Midbrain (tissue), 1 donor: Measurements from ENCODE around the gene SRD5A3.

Experiments used
- DNase-seq: peaks from one replicate; lab custom pipeline; 2025; lab: John Stamatoyannopoulos, UW

Gene SRD5A3

DNA sequence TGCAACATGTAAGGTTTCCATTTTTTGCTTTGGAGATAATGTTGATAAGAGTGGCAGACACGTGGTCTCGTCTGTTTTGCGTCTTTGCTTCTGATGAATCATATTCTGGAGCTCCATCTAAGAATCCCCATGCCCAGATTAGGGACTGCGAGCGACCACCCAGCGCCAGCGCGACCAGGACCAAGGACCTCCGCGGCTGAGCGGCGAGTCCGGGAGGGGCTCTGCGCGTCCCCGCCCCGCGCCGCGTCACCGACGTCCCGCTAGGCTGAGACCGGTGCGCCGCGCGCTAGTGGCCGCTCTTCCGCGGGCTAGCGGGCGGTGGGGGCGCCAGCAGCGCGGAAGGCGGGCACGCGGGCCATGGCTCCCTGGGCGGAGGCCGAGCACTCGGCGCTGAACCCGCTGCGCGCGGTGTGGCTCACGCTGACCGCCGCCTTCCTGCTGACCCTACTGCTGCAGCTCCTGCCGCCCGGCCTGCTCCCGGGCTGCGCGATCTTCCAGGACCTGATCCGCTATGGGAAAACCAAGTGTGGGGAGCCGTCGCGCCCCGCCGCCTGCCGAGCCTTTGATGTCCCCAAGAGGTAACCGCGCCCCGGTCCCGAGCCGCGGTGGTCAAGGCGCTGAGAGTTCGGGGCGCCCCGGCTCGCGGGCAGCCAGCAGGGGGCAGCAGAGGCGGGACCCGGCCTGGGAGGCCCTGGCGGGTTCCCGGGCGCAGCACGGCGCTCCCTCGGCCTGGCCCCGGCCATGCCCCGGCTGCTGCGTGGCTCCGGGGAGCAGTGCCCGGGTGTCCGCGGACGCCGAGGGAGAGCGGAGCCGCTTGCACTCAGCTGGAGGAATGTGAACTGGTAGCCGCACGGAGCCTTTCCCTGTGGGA lies at the start of gene SRD5A3:
Gene SRD5A3 (plus strand): TSS at position 263 of the 871 bp plus-strand sequence. CDS start 95 bp downstream, at position 358.
- DNase-seq: peak; percentile 86

DNA sequence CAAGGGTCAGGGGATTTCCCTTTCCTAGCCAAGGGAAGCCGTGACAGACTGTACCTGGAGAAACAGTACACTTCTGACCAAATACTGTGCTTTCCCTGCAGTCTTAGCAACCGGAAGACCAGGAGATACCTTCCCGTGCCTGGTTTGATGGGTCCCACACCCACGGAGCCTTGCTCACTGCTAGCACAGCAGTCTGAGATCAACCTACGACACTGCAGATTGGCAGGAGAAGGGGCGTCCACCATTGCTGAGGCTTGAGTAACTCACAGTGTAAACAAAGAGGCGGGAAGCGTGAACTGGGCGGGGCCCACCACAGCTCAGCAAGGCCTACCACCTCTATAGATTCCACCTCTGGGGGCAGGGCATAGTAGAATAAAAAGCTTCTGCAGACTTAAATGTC lies 48.7 kb upstream of the SRD5A3 start:
- DNase-seq: no peak

DNA sequence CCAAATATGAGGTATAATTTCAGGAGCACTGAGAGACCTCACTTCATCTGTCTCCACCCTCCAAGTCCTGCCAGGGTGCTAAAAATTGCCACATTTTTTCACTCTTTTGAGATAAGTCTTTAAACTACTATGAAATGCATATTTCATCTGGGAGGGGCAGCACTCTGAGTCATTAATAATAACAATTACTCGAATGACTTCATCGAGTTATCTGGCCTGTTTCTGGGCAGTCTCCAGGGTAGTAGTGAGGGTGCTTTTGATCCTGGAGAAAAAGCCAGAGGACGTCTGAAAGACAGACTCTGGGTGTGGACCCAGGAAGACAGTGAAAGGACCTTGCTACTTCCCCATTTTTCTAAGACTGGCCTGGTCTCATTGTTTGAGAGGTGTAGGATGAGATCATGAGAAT lies 42.3 kb upstream of the SRD5A3 start:
- no peak for DNase-seq

DNA sequence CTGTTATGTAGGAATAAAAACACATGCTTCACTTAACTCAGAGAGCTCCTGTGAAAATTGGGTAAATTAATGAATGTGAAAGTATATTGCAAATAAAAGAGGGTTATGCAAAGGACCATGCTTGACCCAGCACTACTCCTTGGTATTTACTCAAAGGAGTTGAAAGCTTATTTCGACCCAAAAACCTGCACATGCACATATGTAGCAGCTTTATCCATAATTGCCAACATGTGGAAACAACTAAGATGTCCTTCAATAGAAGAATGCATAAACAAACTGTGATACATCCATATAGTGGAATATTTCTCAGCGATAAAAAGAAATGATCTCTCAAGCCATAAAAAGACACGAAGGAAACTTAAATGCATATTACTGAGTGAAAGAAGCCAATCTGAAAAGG lies 41.7 kb upstream of the SRD5A3 start:
- DNase-seq: no peak

DNA sequence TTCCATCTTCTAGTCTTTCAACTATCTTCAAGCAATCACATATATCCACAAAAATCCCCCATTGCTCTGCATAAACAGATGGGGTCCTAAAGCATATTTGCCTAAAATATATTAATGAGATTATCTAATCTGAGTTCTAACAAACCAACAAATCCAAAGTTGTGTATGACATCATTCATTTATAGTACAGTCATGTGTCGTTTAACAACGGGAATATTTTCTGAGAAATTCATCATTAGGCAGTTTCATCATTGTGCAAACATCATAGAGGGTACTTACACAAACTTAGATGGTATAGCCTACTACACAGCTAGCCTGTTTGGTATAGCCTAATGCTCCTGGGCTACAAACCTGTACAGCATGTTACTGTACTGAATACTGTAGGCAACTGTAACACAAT lies 38.0 kb upstream of the SRD5A3 start:
- no peak for DNase-seq

- DNase-seq: peak; percentile 52
Measured at GRCh38 chr4:55311792-55312488, 34.1 kb upstream of the SRD5A3 start.

DNA sequence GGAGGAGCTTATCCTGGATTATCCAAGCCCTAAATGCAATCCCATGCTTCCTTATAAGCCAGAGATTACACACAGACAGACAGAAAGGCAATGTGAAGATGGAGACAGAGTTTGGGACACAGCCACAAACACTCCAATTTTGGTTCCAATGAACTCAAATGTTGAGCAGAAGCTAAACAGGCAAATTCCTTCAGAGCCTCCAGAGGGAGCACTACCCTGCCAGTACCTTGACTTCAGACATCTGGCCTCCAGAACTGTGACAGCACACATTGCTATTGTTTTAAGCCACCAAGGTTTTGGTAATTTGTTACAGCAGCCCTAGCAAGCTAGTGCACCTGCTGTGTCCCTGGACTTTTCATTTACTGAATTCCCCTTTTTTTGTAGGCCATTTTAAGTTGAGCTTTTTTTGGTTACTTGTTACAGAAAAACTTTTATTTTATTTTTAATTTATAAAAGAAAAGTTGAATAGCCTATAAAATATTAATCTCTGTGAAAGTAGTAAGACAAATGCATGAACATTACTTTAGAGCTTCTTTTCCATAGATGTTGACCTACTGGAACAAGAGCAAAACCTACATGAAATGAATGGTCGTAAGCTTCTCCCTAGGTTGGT lies 33.4 kb upstream of the SRD5A3 start:
- peak; percentile 35 for DNase-seq

DNA sequence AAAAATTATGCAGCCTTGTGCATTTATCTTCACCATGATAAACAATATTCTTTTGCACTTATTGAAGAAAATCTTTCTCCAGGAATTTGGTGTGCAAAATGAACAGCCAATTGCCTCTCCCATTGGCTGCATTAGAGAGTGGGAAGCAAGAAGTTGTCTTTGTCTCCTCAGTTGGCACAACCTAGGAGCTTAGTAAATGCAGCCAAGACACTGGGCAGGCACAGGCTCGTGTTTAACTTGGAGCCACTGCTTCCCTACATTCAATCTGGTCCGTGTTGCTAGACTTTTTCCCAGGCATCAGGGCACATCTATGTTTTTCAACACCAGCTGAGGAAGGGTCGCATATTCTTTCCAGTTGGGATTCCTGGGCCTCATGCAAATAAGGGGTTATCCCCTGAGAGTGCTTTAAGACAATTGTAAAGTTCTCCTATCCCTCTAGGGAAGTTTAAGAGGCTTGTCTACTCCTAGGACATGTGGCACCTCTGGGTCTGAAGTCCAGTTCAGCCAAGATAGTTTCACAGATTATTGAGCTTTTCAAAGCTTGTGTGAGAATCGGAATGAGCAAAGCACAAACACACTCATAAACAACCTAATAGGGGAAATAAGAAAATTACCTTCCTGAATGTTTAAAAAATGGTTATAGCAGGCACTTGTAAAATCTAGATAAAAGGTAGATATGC lies 31.8 kb upstream of the SRD5A3 start:
- DNase-seq: peak; percentile 3

DNA sequence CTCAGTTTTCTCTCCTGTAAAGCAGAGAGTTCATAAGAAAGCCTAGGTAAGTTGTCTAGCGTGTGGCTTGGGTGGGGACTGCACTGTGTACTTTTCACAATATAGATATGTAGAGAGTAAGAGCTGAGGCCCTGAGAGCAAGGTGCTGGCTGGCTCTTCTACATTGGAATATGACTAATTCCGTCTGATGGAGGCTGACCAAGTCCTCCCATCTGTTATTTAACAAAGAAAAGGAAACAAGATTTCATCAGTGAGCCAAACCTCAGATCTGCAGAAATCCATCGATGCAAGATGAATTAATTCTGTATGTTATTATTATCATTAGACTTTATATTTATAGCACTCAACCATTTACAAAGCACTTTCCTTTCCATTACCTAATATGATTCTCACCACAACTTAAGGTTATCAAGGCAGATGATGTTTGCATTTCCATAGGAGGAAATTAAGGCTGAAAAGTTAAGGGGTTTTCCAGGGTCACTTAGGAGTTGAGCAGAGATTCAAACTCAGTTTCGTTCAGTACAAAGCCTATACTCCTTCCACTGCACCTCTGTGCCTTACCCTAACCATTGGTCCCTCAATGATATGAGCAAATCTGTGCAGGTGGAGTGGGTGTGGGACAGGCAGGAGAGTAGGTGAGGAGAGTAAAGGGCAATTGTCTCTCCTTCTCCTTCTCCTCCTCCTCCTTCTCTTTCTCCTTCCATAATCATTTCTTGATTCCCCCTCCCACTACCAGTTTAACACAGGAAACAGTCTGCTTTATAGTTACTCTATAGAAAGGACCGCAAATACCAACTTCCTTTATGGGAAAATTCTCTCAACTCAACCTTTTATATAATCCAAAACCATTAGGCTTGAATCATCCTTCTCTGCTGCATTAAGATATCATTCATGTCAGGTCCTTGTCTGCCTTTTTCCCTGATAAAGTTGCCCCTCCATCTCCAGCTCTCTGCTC lies 27.6 kb upstream of the SRD5A3 start:
- no peak for DNase-seq

DNA sequence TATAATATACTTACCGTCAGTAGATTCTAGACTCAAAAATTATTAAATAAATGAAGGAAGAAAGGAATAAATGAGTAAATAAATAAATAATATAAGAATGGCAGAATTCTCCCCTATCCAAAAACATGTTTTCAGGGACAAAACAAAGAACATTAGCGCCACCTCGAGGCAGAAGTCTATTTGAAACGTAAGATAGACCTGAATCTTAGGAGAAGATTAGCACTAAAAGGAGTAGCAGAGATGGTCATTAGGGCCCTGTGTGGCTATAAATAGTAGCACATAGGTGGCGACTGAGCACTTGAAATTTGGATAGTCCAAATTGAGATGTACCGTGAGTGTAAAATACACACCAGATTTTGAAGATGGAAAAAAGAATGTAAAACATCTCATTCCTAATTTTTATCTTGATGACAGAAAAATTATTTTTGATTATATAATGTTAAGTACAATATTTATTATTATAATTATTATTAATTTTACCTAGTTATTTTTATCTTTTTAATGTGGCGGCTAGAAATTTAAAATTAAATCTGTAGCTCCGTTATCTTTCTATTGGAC lies 24.3 kb upstream of the SRD5A3 start:
- DNase-seq: peak; percentile 88

GRCh38 chr4:55323375-55323774 lies 22.7 kb upstream of the SRD5A3 start:
- no peak for DNase-seq

- no peak for DNase-seq
Measured at GRCh38 chr4:55326629-55327028, 19.4 kb upstream of the SRD5A3 start.

GRCh38 chr4:55329012-55329411 lies 17.0 kb upstream of the SRD5A3 start:
- DNase-seq: no peak

- DNase-seq: no peak
Measured at GRCh38 chr4:55330241-55330640, 15.8 kb upstream of the SRD5A3 start.

GRCh38 chr4:55336138-55337034 lies 9.7 kb upstream of the SRD5A3 start:
- DNase-seq: no peak

DNA sequence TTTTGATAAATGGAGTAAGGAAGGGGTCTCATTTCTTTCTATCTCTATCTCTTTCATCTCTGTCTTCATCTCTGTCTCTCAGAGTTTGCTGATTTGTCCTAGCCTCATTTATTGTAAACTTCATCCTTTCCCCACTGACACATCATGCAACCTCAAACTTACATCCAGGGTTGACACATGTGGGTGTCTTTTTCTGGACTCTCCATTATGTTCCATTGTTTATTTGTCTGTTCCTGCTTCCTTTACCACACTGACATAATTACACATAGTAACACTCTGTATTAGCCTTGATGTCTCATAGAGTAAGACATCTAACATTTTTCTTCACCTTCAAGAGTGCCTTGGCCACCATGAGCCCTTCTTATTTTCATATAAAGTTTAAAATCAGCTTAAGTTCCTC lies 8.1 kb upstream of the SRD5A3 start:
- no peak for DNase-seq

DNA sequence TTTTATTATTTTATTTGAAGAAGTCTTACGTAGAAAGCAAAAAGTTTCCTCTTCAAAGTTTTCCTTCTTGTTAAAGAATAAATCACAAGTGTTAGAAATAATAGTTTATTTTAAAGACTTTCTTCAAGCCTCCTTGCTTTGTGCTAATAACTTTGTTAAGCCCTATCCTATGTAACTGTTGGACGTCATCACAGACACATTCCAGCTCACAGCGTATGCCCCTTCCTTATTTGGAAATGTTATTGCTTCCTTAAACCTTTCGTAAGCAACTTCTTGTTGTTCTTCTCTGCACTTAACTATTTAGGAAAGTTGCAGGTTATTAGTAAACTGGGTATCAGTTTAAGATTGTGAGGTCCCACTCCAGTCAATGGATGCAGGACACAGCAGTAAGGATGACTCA lies 7.6 kb upstream of the SRD5A3 start:
- no peak for DNase-seq

GRCh38 chr4:55340266-55340665 lies 5.8 kb upstream of the SRD5A3 start:
- DNase-seq: no peak

DNA sequence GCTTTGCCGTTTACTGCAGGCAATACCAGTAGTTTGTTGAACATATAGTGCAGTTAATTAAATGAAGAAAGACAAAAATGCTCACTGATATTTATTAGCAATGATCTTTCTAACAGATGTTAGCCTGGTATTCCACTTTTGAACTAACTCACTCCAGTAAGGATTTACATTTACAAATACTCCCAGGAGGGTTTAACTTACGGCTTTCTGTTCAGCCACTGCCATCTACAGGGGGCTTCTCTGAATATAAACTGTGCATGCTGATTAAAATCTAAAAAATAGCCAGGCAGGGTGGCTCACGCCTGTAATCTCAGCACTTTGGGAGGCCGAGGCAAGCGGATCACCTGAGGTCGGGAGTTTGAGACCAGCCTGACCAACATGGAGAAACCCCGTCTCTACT lies 2.2 kb upstream of the SRD5A3 start:
- DNase-seq: no peak

DNA sequence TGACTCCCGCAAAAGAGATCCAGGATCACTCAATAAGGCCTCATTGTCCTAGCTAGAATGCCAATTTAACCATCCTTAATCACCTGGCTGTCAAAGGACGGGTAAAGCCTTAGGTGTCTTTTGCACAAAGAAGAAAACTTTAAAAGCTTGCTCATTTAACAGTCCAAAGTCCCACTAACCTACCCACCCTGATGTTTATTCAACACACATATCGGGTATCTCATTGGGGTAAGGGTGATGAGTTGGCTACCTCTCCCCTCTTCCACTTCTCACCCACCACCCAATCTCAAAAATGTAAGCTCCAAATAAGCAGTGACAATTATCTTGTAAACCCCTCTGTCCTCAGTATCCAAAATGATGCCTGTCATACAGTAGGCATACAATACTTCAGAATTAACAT lies 988 bp upstream of the SRD5A3 start:
- DNase-seq: no peak
